Caco-2 (cell line): ENCODE measurements around the gene UBXN6. TPM values are rescaled to one million over a fixed set of nuclear protein-coding genes. Genes with fewer than 3 reads are reported as not detected.
A peak's percentile ranks its signal among the peaks of the same experiment; 100 is the strongest.

Experiments
- Bru-seq: library from RNA; stranded (reverse); fragments of 400-500 nt; gene quantifications from one replicate; lab custom pipeline; 2021; lab: Mats Ljungman, UMichigan
- BruChase-seq, 2 experiments: library from RNA; stranded (reverse); fragments of 400-500 nt; gene quantifications; one replicate each; lab custom pipeline; 2021; lab: Mats Ljungman, UMichigan
- BruUV-seq: library from RNA; stranded (reverse); fragments of 400-500 nt; replicated peaks from 2 replicates; lab custom pipeline; 2021; lab: Mats Ljungman, UMichigan
- CTCF ChIA-PET: fragments of 300-600 bp; sonication (Branson Sonifier 250); formaldehyde crosslinking; loops from one replicate; lab custom pipeline; 2022; ENCODE audit warnings: antibody characterized with exemption; lab: Charles Lee
- POLR2A ChIA-PET: fragments of 300-600 bp; sonication (Branson Sonifier 250); formaldehyde crosslinking; loops from one replicate; lab custom pipeline; 2022; ENCODE audit warnings: antibody characterized with exemption; lab: Charles Lee
- DNase-seq, 2 experiments: peaks; one replicate each; pipeline versions ENCODE4 v3.0.0 to v3.0.0-alpha.2; 2020 to 2022
- H3K27me3 ChIP-seq: replicated peaks from 2 replicates; pipeline ENCODE4 v1.6.0; 2011; ENCODE audit warnings: low read length; ENCODE audit not compliant: control insufficient read depth, insufficient read depth
- H3K36me3 ChIP-seq: 2 replicates; pipeline ENCODE4 v1.5.1; 2011; ENCODE audit warnings: low read length; ENCODE audit not compliant: control insufficient read depth, insufficient read depth
- H3K4me1 ChIP-seq: fragments of 250-450 bp; sonication (Bioruptor Pico); 2 replicates; pipeline ENCODE4 v1.5.1; 2020; ENCODE audit warnings: mild to moderate bottlenecking
- H3K4me3 ChIP-seq: 2 replicates; pipeline ENCODE4 v1.5.1; 2011; ENCODE audit warnings: low read depth, mild to moderate bottlenecking, control low read depth, low read length
- H3K9me3 ChIP-seq: fragments of 250-450 bp; sonication (Bioruptor Pico); 2 replicates; pipeline ENCODE4 v1.5.1; 2020; ENCODE audit warnings: mild to moderate bottlenecking, moderate library complexity
- H3K27ac Mint-ChIP-seq: one replicate; pipeline ENCODE4 v1.8.0; 2022; ENCODE audit warnings: mixed read lengths; ENCODE audit not compliant: unreplicated experiment
- H3K27me3 Mint-ChIP-seq: one replicate; pipeline ENCODE4 v1.8.0; 2022; ENCODE audit warnings: mixed read lengths; ENCODE audit not compliant: insufficient read depth, unreplicated experiment
- H3K36me3 Mint-ChIP-seq: one replicate; pipeline ENCODE4 v1.8.0; 2022; ENCODE audit warnings: mild to moderate bottlenecking, mixed read lengths; ENCODE audit not compliant: insufficient read depth, unreplicated experiment
- H3K4me1 Mint-ChIP-seq: one replicate; pipeline ENCODE4 v1.8.0; 2022; ENCODE audit warnings: low read depth, mixed read lengths; ENCODE audit not compliant: unreplicated experiment
- H3K4me3 Mint-ChIP-seq: one replicate; pipeline ENCODE4 v1.8.0; 2022; ENCODE audit warnings: mild to moderate bottlenecking, moderate library complexity, mixed read lengths; ENCODE audit not compliant: unreplicated experiment
- H3K9me3 Mint-ChIP-seq: one replicate; pipeline ENCODE4 v1.8.0; 2022; ENCODE audit warnings: mixed read lengths; ENCODE audit not compliant: unreplicated experiment
- intact Hi-C: fragments of 100-400 bp; cut with micrococcal nuclease; formaldehyde crosslinking; loops from one replicate; pipeline ENCODE4 v1.10.0; 2022; ENCODE audit not compliant: unreplicated experiment
- long read RNA-seq: library from polyadenylated mRNA; stranded (forward); transcript quantifications from one replicate; pipeline ENCODE4 v2.0.0, GENCODE V29; 2022
- total RNA-seq: library from RNA; stranded (reverse); gene quantifications from 2 replicates; pipeline ENCODE4 v1.2.3, GENCODE V29; 2022
- TF ChIP-seq, protein P1 (sequence below), 2 experiments: fragments of 200-600 bp in 1 of 2; IDR thresholded peaks; 1 replicate in 1 of 2; 2 replicates in 1 of 2; pipeline versions ENCODE4 v1.5.1 to v1.8.0; 2011 to 2022; ENCODE audit warnings: antibody characterized with exemption in 1 of 2, control low read depth in 1 of 2, inconsistent platforms in 1 of 2, low read depth in 1 of 2, low read length in 1 of 2, mild to moderate bottlenecking in 1 of 2, moderate library complexity in 1 of 2; ENCODE audit not compliant: insufficient read depth in 1 of 2, severe bottlenecking in 1 of 2, unreplicated experiment in 1 of 2

Gene UBXN6, protein sequence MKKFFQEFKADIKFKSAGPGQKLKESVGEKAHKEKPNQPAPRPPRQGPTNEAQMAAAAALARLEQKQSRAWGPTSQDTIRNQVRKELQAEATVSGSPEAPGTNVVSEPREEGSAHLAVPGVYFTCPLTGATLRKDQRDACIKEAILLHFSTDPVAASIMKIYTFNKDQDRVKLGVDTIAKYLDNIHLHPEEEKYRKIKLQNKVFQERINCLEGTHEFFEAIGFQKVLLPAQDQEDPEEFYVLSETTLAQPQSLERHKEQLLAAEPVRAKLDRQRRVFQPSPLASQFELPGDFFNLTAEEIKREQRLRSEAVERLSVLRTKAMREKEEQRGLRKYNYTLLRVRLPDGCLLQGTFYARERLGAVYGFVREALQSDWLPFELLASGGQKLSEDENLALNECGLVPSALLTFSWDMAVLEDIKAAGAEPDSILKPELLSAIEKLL
- total RNA-seq (42.1 and 42.9 TPM in 2 replicates), Bru-seq, nascent RNA (percentile 49 among the genes with signal in this experiment), BruChase-seq, experiment 1, labeled RNA remaining after a 2-hour chase (percentile 50 among the genes with signal in this experiment), BruChase-seq, experiment 2, labeled RNA remaining after a 6-hour chase (percentile 66 among the genes with signal in this experiment)
- long read RNA-seq, partial matches to known transcripts, result 2 of 6 reads
- long read RNA-seq, other reads (novel, unspliced or antisense), result 2 of 6 reads

- Mint-ChIP-seq H3K4me1 (peaks cover 10% of the 10 kb centered on the region), H3K27me3 (no peaks in the 10 kb centered on the region), H3K36me3 (peaks cover 14% of the 10 kb centered on the region), H3K9me3 (no peaks in the 10 kb centered on the region), H3K4me3 (peak within 1 kb of the TSS; percentile 85), H3K27ac (peak within 1 kb of the TSS; percentile 70)
- TF ChIP-seq, protein P1, sequence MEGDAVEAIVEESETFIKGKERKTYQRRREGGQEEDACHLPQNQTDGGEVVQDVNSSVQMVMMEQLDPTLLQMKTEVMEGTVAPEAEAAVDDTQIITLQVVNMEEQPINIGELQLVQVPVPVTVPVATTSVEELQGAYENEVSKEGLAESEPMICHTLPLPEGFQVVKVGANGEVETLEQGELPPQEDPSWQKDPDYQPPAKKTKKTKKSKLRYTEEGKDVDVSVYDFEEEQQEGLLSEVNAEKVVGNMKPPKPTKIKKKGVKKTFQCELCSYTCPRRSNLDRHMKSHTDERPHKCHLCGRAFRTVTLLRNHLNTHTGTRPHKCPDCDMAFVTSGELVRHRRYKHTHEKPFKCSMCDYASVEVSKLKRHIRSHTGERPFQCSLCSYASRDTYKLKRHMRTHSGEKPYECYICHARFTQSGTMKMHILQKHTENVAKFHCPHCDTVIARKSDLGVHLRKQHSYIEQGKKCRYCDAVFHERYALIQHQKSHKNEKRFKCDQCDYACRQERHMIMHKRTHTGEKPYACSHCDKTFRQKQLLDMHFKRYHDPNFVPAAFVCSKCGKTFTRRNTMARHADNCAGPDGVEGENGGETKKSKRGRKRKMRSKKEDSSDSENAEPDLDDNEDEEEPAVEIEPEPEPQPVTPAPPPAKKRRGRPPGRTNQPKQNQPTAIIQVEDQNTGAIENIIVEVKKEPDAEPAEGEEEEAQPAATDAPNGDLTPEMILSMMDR (IDR thresholded peaks at IDR 0.05; ENCODE audit: insufficient read depth in 1 of 2, low read depth in 1 of 2, low read length in 1 of 2, severe bottlenecking in 1 of 2, unreplicated experiment in 1 of 2), result no peak
- TSS peak; percentile 35 for BruUV-seq
- peak within 1 kb of the TSS; percentile 76 for H3K4me3 ChIP-seq
- H3K9me3 ChIP-seq, result no peaks in the 10 kb centered on the region
- H3K4me1 ChIP-seq, result 0 out of 2 replicates have a peak, but pooled peaks cover 4% of the 10 kb centered on the region
- CTCF ChIA-PET, result no interaction called here
- POLR2A ChIA-PET, result interaction anchor here (0.7 to 2.1 kb wide), 3 partner anchors 14 to 1229 kb away, joined by 3 to 6 read pairs (median 4); partner anchors contain the start of gene HDGFL2
- intact Hi-C loops, result loop anchor here (1.0 kb wide), 1 partner anchor 13 kb away; no protein-coding TSS in a partner anchor
- DNase-seq, result peak; percentile 96 to 98
- H3K27me3 ChIP-seq, result no peaks in the 10 kb centered on the region
- no peaks in the 10 kb centered on the region; the same call in 1 of the 2 replicates for H3K36me3 ChIP-seq
Observed at GRCh38 chr19:4457654-4458395, at the start of gene UBXN6. UBXN6 (minus strand) TSS chr19:4457794; CDS start chr19:4457697, 97 bp downstream.

DNA sequence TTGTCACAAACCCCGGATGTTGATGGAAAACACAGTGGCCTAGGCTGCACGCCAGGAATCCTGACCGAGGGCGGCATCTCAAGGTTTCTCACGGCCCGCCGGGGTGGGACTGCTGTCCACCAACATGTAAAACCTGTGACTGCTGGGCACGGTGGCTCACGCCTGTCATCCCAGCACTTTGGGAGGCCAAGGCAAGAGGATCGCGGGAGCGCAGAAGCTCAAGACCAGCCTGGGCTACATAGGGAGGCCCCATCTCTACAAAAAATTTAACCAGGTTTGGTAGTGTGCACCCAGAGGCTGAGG is 49.5 kb upstream of the UBXN6 start:
- POLR2A ChIA-PET, result no interaction called here
- Histone ChIP-seq H3K4me1 (no peaks in the 10 kb centered on the region), H3K36me3 (no peaks in the 10 kb centered on the region), H3K4me3 (no peak overlapping the region), H3K9me3 (no peaks in the 10 kb centered on the region), H3K27me3 (no peaks in the 10 kb centered on the region)
- TF ChIP-seq, protein P1 (IDR thresholded peaks at IDR 0.05; ENCODE audit: insufficient read depth in 1 of 2, low read depth in 1 of 2, low read length in 1 of 2, severe bottlenecking in 1 of 2, unreplicated experiment in 1 of 2), result no peak
- Mint-ChIP-seq H3K36me3 (peaks cover 41% of the 10 kb centered on the region), H3K4me1 (no peaks in the 10 kb centered on the region), H3K27me3 (no peaks in the 10 kb centered on the region), H3K4me3 (no peak overlapping the region), H3K9me3 (no peaks in the 10 kb centered on the region), H3K27ac (no peak overlapping the region)
- BruUV-seq, result no TSS peak
- intact Hi-C loops, result no loop called here
- DNase-seq, result no peak
- CTCF ChIA-PET, result interaction anchor here (1.0 kb wide), 1 partner anchor 36 kb away, joined by 4 read pairs; no protein-coding TSS in a partner anchor
